ENCODE results near the gene SDC3.

SDC3 gene

DNA sequence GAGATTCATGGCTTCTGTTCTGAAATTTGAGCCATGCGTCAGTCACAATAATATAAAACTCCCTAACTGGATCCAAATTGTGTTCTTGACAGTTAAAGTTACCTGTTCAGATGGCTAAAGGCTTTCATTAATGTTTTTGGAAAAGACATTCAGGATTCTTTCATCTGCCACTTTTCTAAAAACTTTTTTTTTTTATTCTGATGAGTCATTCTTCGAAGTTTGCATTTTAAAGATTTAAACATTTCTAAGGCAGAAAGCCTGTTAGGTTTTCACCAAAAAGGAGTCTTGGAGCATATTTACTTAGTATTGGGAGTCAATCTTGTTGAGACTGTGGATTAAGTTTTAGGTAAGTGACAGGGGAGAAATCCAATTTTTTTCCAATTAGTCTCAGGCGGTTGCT is 18.9 kb upstream of the SDC3 start:
- no peak for DNase-seq

DNA sequence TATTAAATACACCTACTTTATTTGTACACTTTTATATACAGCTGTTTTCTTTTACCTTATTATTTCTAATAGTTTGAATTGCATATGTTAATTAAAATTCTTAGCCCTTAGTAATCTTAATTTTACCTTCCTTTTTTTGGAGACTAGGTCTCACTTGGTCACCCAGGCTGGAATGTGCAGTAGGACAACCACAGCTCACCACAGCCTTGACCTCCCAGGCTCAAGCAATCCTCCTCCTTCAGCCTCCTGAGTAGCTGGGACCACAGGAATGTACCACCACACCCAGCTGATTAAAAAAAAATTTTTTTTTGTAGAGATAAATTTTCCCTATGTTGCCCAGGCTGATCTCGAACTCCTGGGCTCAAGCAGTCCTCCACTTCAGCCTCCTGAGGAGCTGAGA is 15.0 kb upstream of the SDC3 start:
- DNase-seq, result no peak

DNA sequence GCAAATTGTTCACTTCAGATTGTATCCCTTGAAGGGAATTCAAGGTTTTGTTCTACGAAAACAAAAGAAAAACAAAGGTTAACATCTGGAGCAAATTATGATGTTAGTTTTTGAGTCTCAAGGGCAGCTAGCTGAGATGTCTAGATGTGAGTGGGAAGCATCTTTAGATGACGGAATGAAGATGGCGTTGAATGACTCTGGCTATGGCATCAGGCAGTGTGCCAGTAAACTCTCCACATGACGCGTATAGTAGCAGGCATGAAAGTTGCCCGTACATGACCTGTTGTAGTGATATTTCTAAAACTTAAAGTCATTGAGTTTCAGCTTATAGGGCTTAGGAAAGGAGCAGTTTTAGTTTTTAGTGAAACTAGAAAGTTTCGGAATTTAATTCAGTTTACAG is 12.3 kb upstream of the SDC3 start:
- no peak for DNase-seq

DNA sequence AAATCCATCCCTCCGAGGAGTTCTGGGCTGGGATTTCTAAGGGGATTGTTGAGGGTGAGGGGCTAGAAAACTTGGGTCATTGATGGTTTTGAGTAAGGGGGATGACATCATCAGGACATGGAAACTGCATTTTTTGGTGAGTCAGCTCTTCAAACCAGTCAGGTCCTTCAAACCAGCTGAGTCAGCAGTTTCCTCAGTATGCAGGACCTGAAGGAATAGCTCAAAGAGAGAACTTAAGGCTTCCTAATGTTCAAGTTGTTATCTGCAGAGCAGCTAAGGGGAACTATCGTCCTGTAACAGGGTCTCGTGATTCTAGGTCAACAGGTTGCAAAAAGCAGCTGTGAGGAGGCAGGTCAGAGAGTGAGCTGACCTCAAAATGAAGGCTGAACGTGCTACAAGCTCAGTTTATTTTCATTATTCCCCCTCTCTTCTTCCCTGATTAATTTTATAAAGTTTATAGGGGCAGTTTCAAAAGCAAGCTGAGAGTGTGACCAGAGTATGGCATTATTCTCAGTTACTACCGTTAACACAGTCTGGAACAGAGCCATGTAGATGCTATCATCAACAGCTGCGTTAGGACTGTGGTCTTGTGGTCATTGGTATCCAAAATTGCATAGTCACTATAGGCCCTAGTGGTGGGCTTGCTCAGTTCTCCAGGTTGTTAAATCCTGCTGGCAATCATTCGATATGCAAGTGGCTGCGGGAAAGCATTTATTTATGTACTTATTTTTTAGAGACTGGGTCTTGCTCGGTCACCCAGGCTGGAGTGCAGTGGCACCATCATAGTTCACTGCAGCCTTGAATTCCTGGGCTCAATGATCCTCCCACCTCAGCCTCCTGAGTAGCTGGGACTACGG is 10.7 kb upstream of the SDC3 start:
- DNase-seq, result no peak

DNA sequence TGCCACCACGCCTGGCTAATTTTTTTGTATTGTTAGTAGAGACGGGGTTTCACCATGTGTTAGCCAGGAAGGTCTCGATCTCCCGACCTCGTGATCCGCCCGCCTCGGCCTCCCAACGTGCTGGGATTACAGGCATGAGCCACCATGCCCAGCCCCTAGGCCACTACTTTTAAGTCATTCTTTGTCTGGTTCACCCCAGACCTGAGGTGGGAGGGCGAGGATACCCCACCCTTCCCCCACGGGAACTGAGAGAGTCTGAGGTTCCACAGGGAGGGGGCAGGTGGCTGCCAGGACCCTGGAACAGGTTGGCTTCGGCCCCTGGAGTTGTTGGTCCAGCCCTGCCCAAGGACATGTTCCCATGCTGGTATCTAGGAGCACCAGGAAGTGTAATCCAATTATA is 7.7 kb upstream of the SDC3 start:
- no peak for DNase-seq

DNA sequence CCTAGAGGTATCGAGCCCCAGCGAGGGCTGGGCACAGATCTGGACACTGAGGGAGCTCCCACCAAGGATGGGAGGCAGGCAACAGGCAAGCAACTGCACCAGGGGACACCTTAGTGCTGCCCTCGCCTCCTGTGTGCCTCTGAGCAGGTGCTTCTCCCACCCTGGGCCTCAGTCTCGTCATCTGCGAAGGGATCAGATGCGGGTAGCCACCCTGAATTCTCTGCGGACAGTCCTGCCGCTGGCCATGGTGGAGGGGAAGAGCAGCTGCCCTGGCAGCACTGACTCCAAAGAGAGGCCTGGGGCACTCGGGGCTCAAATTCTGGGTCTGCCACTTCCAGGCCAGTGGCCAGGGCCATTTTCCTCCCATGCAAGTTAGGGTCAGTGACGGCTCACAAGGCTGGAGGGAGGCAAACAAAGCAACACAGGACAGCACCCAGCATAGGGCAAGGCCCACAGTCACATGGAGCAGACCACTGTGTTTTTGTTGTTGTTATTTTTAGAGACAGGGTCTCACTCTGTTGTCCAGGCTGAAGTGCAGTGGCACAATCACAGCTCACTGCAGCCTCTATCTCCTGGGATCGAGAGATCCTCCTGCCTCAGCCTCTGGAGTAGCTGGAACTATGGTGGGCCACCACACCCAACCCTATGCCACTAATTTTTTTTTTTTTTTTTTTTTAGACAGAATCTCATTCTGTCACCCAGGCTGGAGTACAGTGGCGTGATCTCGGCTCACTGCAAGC is 7.1 kb upstream of the SDC3 start:
- DNase-seq, result no peak

DNA sequence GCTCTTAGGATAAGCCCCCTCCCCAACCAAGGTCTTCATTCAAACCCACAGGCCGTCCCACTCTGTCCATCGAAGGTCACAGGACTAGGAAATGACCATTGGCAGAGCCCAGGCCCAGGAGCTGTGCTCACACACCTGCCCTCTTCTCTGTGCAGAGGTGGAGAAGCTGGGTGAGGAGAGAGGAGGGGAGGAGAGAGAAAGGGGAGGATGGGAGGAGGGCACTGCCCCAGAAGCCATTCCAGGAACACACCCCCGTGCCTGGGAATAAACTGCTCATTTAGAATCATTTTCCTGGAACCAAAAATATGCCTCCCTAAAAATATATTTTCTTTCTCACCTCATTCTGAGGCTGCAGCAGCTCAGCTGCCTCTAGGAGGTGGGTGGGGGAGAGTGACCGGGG is 6.4 kb upstream of the SDC3 start:
- DNase-seq, result no peak

DNA sequence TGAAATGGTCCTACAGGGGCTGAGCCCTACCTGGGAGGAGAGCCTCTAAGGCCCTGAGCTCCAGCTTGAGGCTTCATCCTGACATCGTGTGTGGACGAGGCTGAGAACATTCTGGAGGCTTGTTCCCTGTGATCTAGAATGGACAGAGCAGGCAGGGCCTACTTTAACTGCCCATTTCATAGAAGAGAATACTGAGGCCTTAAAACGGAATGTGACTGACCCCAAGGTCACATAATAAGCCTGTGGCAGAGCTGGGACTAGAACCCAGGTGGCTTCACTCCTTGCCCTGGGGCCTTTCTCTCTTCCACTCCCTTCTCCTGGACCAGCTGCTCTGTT is 6.0 kb upstream of the SDC3 start:
- no peak for DNase-seq

DNA sequence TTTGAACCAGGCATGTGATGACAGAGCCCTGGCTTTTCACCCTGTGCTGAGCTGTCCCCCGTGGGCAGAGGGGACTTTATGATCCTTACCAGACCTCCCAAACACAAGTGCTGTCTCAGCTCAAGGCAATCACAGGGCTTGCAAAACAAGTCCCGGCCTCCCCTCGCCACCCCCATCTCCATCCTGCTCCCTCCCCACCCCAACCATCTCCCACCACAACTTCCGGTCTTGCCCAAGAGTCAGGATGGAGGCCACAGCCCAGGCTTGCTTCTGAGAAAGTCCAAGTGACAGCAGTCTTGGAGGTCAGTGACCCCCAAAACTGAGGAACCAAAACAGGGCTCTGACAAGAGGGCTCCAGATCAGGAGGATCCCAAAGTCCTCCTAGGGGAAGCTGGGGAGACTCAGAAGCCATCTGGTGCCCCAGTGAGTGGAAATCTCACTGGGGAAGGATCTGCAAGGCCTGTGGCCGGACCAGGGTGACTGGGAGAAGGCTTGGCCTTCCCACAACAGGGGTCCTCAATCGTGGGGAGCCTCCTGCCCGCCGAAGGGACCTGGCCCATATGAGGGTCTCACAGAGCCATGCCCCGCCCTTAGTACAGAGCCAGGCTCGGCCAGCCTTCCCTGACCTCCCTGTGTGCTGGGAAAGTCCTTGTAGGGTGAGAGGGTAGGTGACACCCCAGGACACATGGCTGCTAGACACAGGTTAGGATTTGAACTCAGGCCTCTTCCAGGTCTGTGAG is 4.5 kb upstream of the SDC3 start:
- no peak for DNase-seq

DNA sequence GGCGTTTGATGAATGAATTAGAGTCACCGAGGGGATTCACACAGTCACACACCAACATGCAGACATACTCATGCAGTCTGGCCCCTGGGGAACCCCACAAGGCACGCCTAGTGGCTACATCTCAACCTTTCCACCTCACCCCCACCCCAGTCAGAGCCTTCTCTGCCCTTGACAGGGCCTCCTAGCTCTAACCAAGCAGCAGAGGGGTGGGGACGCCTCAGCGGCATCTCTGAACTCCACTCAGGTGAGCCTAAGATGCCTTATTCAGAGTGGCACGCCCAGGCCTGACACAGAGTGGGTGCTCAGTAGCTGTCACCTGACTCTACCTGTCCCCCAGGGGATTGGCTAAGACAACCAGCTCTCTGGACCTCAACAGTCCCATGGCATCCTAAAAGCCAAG is 3.7 kb upstream of the SDC3 start:
- DNase-seq, result no peak

DNA sequence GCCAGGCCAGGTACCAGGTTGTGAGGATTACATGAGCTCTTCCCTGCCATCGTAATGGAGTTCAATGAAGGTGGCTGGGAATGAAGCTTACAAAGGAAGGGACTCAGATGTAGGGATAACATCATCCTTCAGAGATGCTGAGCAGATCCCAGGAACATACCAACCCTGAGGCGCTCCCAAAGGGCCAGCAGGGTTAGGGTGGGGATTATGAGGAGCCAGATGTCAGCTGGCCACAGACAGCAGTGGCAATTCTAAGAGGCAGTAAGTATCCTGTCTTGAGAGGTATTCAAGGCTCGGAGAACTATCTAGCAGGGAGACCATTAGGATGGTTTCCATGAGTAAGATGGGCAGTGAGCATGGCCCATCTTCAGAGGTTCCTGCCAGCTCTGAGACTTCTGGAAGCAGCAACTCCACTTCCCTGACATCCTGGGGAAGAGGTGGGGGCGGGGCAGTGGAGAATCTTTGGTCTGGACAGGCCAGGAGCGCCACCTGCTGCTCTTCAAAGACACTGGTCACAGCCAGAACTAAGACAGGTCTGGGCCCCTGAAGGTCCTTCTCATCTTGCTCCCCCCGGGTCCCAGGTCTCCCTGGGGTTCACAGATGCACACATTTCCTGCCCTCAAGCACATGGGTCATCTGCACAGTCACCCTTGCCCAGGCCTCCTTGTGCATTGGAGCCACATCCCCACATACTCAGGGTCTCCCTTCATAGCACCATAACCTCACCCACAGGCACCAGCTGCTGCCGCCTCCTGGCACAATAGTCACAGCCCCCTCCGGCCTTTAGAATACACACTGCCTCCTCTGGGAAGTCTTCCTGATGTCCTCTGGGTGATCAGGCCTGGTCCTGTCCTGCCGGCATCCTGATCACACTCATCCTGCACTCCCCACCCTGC is 2.7 kb upstream of the SDC3 start:
- peak; percentile 51 for DNase-seq

DNA sequence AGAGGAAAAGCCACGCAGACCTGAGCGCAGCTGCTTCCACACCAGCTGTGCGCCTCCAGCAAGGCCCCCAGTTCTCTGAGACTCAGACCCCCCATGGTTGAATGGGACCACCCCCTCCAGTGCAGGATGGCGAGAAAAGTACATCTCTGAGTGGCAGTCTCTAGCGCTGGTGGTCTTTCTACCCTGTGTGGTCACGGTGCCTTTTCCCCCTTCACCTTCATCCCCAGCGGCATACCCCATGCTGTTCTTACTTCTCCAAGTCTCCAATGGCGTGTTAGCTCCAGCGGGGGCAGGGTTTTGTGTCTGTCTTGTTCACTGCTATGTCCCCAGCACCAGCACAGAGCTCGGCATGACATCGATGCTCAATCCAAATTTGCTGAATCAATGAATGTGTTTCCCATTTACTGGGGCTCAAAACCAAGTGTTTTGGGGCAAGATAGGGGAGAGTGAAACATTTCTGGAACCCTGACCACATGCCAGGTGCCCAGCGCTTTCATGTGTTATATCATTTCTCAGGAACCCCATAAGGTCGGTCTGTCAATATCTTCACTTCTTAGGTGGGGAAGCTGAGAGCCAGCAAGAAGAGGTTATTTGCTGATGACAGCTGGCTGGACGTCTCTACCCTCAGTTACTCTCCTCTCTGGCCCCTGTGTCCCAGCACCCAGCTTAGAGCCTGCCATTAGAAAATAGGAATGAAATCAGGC is 959 bp upstream of the SDC3 start:
- no peak for DNase-seq

DNA sequence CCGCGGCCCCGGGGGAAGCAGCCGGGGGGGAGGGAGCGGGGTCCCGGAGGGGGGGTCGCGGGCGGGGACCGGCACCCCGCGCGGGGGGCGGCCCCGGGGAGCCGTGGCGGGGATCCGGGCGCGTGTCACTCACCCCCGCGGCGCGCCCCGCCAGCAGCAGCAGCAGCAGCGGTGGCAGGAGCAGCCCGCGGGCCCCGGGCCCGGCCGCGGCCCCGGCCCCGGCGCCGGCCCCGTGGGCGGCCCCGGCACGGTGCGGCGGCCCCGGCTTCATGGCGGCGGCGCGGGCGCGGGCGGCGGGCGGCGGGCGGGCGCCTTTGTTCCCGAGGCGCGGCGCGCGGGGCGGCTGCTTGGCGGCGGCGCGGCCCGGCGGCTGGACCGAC is 252 bp downstream of the SDC3 start:
- DNase-seq, result no peak

DNA sequence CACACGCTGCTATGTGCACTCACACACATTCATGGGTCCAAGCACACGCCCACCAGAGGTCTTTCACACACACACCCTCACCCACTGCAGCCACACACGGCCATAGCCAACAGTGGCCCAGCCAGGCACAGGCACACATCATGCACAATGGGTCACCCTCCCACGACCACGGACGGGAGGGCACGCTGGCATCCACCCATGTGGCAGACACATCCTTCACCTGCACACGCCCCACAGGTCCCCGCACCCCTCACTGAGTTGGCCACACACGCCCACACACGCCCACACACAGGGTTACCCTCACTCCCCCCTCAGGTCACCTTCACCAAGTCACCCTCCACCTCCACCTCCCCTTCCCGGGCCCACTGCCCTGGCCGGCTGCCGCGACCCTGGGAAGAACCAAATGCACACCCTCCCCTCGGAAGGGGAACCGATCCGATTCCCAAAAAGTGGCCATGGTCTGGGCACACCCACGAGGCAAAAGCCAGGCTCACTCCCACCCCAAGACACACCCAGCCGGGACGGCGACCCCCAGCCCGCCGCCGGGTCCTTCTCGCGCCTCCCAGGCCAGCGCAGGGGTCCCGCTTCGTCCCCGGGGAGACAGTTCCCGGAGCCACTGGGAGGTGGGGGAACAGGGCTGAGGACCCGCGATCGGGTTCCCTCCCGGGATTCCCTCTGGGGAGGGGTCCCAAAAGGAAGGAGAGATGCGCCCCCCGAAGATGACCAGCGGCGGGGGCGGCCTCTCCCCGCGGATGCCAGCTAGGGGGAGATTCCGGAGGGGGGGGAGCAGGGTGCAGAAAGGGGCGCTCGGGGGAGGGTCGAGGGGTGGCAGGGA is 860 bp downstream of the SDC3 start:
- no peak for DNase-seq

DNA sequence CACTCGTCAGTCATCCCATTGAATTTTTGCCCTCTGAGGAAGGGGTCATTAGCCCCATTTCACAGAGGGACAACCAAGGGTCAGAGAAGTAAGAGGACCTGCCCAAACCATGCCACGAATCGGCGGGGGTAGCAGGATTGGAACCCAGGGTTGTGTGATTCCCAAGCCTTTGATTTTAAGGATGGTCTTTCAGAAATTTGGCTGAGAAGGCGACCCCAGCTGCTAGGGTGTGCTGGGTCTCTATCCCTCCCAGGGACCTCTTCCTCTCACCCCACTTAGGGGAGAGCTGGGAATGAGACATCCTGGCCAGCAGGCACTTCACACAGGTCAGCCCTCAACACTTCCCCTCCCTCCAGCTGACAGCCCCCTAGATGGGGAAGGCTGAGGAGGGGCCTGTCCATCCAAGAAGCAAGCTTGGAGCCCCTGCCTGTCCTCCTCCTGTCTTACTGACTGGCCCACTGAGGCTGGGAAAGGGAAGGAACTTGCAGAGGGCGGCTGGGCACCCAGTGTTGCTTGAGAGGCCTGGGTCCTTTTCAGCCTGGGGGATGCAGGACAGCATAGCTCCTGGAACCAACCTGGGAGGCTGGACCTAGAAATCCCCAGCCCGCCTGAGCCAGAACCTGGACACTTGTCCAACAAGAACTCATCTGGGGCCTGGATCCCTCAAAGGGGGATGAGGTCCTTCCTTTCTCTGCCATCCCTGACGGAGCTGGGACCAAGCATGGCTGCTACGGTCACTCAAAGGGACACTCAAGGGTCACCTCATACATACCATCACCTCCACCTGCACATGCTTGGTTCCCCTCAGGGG is 1.7 kb downstream of the SDC3 start:
- no peak for DNase-seq

DNA sequence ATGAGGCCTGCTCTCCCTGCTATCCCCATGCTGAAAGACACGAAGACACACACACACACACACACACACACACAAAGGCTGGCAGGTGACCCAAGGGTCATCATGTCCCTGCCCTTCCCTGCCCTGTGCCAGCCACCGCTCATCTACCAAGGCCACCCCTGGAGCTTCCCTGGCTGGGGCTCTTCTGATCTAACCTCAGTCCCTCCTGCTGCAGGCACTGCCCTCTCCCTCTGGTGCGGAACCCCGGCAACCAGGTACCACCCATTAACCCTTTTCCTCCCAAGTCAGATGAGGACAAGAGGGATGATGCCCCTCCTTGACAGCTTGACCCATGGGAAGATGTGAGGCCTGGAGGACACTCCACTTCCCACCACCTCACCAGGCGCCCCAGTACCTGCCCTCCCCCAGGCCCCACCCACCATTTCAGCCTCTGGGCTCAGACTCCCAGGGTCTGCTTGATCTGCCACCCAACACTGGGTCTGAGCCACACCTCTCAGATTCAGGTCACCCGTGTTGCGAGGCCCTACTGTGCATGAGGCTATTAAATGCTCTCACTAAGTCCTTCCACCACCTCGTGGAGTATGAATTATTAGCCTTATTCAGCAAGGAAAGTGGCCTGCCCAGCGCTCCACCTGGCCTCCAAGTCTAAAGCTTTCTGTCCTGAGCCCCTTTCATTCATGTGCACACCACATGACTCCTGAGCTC is 2.5 kb downstream of the SDC3 start:
- no peak for DNase-seq

DNA sequence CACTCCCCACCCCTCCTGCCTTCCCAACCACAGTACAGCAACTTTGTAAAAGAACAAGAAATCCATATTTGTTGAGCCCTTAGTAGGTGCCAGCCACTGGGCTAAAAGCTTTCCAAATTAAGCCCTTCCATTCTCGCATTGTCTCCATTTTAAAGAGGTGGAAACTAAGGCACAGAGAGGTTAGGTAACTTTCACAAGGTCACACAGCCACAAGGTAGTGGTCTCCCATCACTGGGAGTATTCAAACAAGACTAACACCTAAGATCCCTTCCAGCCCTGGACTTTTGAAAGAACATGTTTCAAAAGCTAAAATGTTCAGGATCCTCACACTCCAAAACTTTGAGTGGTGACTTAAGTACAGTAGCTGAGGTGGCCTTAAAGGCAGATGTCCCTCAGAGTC is 3.2 kb downstream of the SDC3 start:
- no peak for DNase-seq

DNA sequence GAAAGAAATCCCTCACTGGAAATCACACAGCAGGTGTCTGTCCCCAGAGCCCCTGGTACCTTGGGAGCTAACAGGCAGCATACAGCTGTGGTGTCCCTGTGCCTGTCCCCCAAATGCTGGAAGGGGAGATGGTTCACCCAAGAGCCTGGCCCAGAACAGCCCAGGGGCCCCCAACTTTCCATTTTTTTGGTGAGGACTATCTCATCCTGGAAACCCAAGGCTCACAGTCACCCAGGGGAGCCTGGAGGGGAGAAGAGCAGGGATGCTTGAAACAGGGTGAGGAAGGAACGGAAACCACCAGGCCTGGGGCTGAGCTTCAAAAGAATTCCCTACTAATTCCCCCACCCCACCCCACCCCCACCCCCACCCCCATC is 3.6 kb downstream of the SDC3 start:
- no peak for DNase-seq

DNA sequence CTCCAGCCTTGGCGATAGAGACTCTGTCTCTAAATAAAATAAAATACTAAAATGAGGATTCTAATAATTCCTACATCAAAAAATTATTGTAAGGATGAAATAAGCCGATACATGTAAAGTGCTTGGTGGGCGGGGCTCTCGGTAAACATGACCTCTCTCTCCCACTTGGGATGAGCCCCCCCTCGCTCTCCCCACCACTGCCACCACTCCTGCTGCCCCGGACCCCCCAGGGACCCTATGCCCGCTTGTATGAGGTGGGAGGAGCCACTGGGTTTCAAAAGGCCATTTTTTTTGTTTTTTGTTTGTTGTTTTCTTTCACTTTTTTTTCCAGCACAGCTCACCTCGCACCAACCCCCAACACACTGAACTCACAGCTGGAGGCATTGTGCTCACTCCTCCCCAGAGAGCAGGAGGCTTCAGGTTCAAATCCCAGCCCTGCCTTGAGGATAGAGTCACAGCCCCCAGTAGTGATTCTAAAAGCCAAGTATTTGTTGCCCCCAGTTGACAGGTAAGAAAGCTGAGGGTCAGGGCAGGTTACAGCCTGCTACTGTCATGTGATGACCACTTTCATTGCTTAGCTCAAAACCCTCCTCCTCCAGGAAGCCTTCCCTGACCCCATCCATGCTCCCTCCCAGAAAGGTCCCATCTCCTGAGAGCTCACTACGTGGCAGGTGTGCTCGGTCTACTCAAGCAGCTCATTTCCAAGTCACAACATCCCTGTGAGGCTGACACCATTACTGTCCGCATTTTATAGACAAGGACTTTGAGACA is 4.2 kb downstream of the SDC3 start:
- DNase-seq, result no peak

Measured in CD4-positive, alpha-beta T cell treated with Interleukin-17A for 1 hour (primary cell).